Liver (tissue), 9 donors: ENCODE results near the gene GNB1L. TPM values are rescaled to one million over a fixed set of nuclear protein-coding genes. Genes with fewer than 3 reads are reported as not detected.

ENCODE experiments used
- DNase-seq: peaks from one replicate; pipeline ENCODE4 v3.0.0-alpha.2; 2017; ENCODE audit warnings: low spot score
- H3K27ac ChIP-seq, 2 donors: one replicate each; pipeline ENCODE4 v1.7.0; 2013; ENCODE audit warnings: inconsistent platforms in 2 of 2, low read length in 2 of 2, control low read depth in 1 of 2, low read depth in 1 of 2, mild to moderate bottlenecking in 1 of 2
- H3K27me3 ChIP-seq, 4 donors: one replicate each; pipeline versions ENCODE4 v1.6.1 to v1.7.0; 2013; ENCODE audit warnings: low read length in 3 of 4, inconsistent platforms in 1 of 4, mild to moderate bottlenecking in 1 of 4, moderate library complexity in 1 of 4; ENCODE audit not compliant: control insufficient read depth in 4 of 4, insufficient read depth in 4 of 4
- H3K36me3 ChIP-seq, 4 donors: one replicate each; pipeline versions ENCODE4 v1.6.1 to v1.7.0; 2013; ENCODE audit warnings: low read length in 3 of 4, mild to moderate bottlenecking in 3 of 4, low read depth in 1 of 4, moderate library complexity in 1 of 4; ENCODE audit not compliant: control insufficient read depth in 4 of 4, insufficient read depth in 3 of 4
- H3K4me1 ChIP-seq, 4 donors: one replicate each; pipeline versions ENCODE4 v1.6.1 to v1.7.0; 2013; ENCODE audit warnings: low read length in 3 of 4, mild to moderate bottlenecking in 3 of 4, moderate library complexity in 1 of 4; ENCODE audit not compliant: control insufficient read depth in 4 of 4, insufficient read depth in 4 of 4
- H3K4me3 ChIP-seq, 3 donors: one replicate each; pipeline versions ENCODE4 v1.6.1 to v1.7.0; 2013; ENCODE audit warnings: low read length in 3 of 3, control low read depth in 1 of 3, low read depth in 1 of 3, mild to moderate bottlenecking in 1 of 3
- H3K9ac ChIP-seq, 2 donors: one replicate each; pipeline ENCODE4 v1.7.0; 2013; ENCODE audit warnings: low read length in 2 of 2, mild to moderate bottlenecking in 2 of 2, moderate library complexity in 2 of 2, control low read depth in 1 of 2, low read depth in 1 of 2
- H3K9me3 ChIP-seq, 4 donors: one replicate each; pipeline versions ENCODE4 v1.6.1 to v1.7.0; 2013; ENCODE audit warnings: low read length in 3 of 4; ENCODE audit not compliant: control insufficient read depth in 4 of 4
- ATF3 ChIP-seq: IDR thresholded peaks from 2 replicates; pipeline ENCODE4 v1.6.1; 2016; ENCODE audit warnings: antibody characterized with exemption
- CTCF ChIP-seq: fragments of 150-350 bp; IDR thresholded peaks from 2 replicates; pipeline ENCODE4 v1.5.1; 2017; ENCODE audit warnings: improper control_type of control experiment, low read depth, low read length; ENCODE audit not compliant: missing input control
- EGR1 ChIP-seq, 2 donors: IDR thresholded peaks; 2 replicates each; pipeline ENCODE4 v1.6.1; 2016 to 2018; ENCODE audit warnings: antibody characterized with exemption in 2 of 2, low read depth in 2 of 2
- FOXA1 ChIP-seq: IDR thresholded peaks from 2 replicates; pipeline ENCODE4 v1.6.1; 2016; ENCODE audit warnings: antibody characterized with exemption
- FOXA2 ChIP-seq: IDR thresholded peaks from 2 replicates; pipeline ENCODE4 v1.6.1; 2016; ENCODE audit warnings: antibody characterized with exemption
- GABPA ChIP-seq, 2 donors: IDR thresholded peaks in 1 of 2; conservative IDR thresholded peaks in 1 of 2; 2 replicates each; pipeline ENCODE4 v1.6.1; 2016; ENCODE audit warnings: antibody characterized with exemption in 2 of 2, mild to moderate bottlenecking in 1 of 2, moderate library complexity in 1 of 2
- HNF4A ChIP-seq, 2 donors: conservative IDR thresholded peaks; 2 replicates each; pipeline ENCODE4 v1.6.1; 2016; ENCODE audit warnings: antibody characterized with exemption in 2 of 2, mild to moderate bottlenecking in 2 of 2
- HNF4G ChIP-seq: IDR thresholded peaks from 2 replicates; pipeline ENCODE4 v1.6.1; 2016; ENCODE audit warnings: antibody characterized with exemption
- JUND ChIP-seq, 2 donors: IDR thresholded peaks; 2 replicates each; pipeline ENCODE4 v1.6.1; 2016; ENCODE audit warnings: antibody characterized with exemption in 2 of 2
- MAX ChIP-seq: IDR thresholded peaks from 2 replicates; pipeline ENCODE4 v1.6.1; 2016; ENCODE audit warnings: antibody characterized with exemption
- NR2F2 ChIP-seq: IDR thresholded peaks from 2 replicates; pipeline ENCODE4 v1.6.1; 2016; ENCODE audit warnings: antibody characterized with exemption
- RAD21 ChIP-seq, 2 donors: IDR thresholded peaks; 2 replicates each; pipeline ENCODE4 v1.6.1; 2016; ENCODE audit warnings: antibody characterized with exemption in 2 of 2, mild to moderate bottlenecking in 2 of 2
- RXRA ChIP-seq, 2 donors: IDR thresholded peaks; 2 replicates each; pipeline ENCODE4 v1.6.1; 2017 to 2018; ENCODE audit warnings: antibody characterized with exemption in 2 of 2, mild to moderate bottlenecking in 1 of 2
- SP1 ChIP-seq: IDR thresholded peaks from 2 replicates; pipeline ENCODE4 v1.6.1; 2018; ENCODE audit warnings: antibody characterized with exemption, mild to moderate bottlenecking
- TAF1 ChIP-seq: conservative IDR thresholded peaks from 2 replicates; pipeline ENCODE4 v1.6.1; 2016; ENCODE audit warnings: antibody characterized with exemption, mild to moderate bottlenecking
- YY1 ChIP-seq: IDR thresholded peaks from 2 replicates; pipeline ENCODE4 v1.6.1; 2016; ENCODE audit warnings: antibody characterized with exemption, mild to moderate bottlenecking
- WGBS: extraction: QIAGEN DNeasy Blood & Tissue Kit; methylation state at CpG from one replicate; pipeline ENCODE4 v1.1.7; 2013; 5-methylcytosine and 5-hydroxymethylcytosine counted together
- polyA plus RNA-seq, 2 donors: library from polyadenylated mRNA; stranded (reverse) in 1 of 2; unstranded in 1 of 2; fragments of 200-250 nt in 1 of 2; fragments of >200 nt in 1 of 2; fragmentation: Nextera tagmentation in 1 of 2; extraction: Ambion mirVana in 1 of 2; gene quantifications; one replicate each; pipeline versions ENCODE4 v1.2.1 to v1.2.3, GENCODE V29; 2013 to 2015
- total RNA-seq, 2 donors: library from RNA; depleted of rRNA; stranded (reverse); fragments of >200 nt; gene quantifications; one replicate each; pipeline ENCODE4 v1.2.3, GENCODE V29; 2014
- TF ChIP-seq, protein P1 (sequence below): IDR thresholded peaks from 2 replicates; pipeline ENCODE4 v1.6.1; 2016; ENCODE audit warnings: antibody characterized with exemption, mild to moderate bottlenecking
- TF ChIP-seq, protein P2 (sequence below): IDR thresholded peaks from 2 replicates; pipeline ENCODE4 v1.6.1; 2016; ENCODE audit warnings: antibody characterized with exemption
- donor health status: healthy.
- donor health status: healthy.
- donor health status: healthy.
- donor health status: healthy.
- donor health status: healthy.

GNB1L gene
- total and polyA plus RNA-seq, 4 donors: 1.5 to 3.6 (median 1.9) TPM

- Histone ChIP-seq H3K9me3 (no peaks in the 10 kb centered on the region), H3K27me3 (no peaks in the 10 kb centered on the region), H3K9ac (no peak overlapping the region), H3K4me1 (peaks cover 0 to 3% (median 0%) of the 10 kb centered on the region in 4 donors), H3K27ac (no peak overlapping the region), H3K36me3 (peaks cover 2 to 36% (median 10%) of the 10 kb centered on the region in 4 donors), H3K4me3 (no peak overlapping the region)
- TF ChIP-seq HNF4A (conservative IDR thresholded peaks at IDR 0.05) (no peak), EGR1 (IDR thresholded peaks at IDR 0.05; ENCODE audit: low read depth in 2 of 2) (no peak), SP1 (no peak), ATF3 (no peak), MAX (no peak), CTCF (no peak), FOXA1 (no peak), RAD21 (IDR thresholded peaks at IDR 0.05) (no peak), FOXA2 (no peak), HNF4G (no peak), GABPA (IDR thresholded peaks at IDR 0.05 in 1 of 2, conservative IDR thresholded peaks at IDR 0.05 in 1 of 2) (no peak), YY1 (no peak), RXRA (IDR thresholded peaks at IDR 0.05) (no peak), TAF1 (no peak), JUND (IDR thresholded peaks at IDR 0.05) (no peak), NR2F2 (no peak)
- TF ChIP-seq, protein P1, sequence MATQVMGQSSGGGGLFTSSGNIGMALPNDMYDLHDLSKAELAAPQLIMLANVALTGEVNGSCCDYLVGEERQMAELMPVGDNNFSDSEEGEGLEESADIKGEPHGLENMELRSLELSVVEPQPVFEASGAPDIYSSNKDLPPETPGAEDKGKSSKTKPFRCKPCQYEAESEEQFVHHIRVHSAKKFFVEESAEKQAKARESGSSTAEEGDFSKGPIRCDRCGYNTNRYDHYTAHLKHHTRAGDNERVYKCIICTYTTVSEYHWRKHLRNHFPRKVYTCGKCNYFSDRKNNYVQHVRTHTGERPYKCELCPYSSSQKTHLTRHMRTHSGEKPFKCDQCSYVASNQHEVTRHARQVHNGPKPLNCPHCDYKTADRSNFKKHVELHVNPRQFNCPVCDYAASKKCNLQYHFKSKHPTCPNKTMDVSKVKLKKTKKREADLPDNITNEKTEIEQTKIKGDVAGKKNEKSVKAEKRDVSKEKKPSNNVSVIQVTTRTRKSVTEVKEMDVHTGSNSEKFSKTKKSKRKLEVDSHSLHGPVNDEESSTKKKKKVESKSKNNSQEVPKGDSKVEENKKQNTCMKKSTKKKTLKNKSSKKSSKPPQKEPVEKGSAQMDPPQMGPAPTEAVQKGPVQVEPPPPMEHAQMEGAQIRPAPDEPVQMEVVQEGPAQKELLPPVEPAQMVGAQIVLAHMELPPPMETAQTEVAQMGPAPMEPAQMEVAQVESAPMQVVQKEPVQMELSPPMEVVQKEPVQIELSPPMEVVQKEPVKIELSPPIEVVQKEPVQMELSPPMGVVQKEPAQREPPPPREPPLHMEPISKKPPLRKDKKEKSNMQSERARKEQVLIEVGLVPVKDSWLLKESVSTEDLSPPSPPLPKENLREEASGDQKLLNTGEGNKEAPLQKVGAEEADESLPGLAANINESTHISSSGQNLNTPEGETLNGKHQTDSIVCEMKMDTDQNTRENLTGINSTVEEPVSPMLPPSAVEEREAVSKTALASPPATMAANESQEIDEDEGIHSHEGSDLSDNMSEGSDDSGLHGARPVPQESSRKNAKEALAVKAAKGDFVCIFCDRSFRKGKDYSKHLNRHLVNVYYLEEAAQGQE: no peak
- TF ChIP-seq, protein P2, sequence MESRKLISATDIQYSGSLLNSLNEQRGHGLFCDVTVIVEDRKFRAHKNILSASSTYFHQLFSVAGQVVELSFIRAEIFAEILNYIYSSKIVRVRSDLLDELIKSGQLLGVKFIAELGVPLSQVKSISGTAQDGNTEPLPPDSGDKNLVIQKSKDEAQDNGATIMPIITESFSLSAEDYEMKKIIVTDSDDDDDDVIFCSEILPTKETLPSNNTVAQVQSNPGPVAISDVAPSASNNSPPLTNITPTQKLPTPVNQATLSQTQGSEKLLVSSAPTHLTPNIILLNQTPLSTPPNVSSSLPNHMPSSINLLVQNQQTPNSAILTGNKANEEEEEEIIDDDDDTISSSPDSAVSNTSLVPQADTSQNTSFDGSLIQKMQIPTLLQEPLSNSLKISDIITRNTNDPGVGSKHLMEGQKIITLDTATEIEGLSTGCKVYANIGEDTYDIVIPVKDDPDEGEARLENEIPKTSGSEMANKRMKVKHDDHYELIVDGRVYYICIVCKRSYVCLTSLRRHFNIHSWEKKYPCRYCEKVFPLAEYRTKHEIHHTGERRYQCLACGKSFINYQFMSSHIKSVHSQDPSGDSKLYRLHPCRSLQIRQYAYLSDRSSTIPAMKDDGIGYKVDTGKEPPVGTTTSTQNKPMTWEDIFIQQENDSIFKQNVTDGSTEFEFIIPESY: no peak
- DNase-seq: no peak
- 88% methylated on average over 20 of the region's 20 CpGs for WGBS
These were observed 36.0 kb upstream of the GNB1L start for GRCh38 chr22:19890502-19891316.
